HEK293 (cell line): ENCODE data around the gene ZNF121.

ENCODE experiments used
- FEZF1 ChIP-seq: fragments of 450-650 bp; formaldehyde crosslinking; IDR thresholded peaks from 2 replicates; pipeline ENCODE4 v1.5.1; 2016; ENCODE audit warnings: missing biosample characterization, missing genetic modification characterization
- GFI1B ChIP-seq: fragments of 450-650 bp; formaldehyde crosslinking; IDR thresholded peaks from 2 replicates; pipeline ENCODE4 v1.5.1; 2016; ENCODE audit warnings: missing biosample characterization, missing genetic modification characterization
- HOXC10 ChIP-seq: sonication (generic); formaldehyde crosslinking; IDR thresholded peaks from 2 replicates; pipeline ENCODE4 v1.8.1; 2023; ENCODE audit warnings: mild to moderate bottlenecking, missing genetic modification reagents
- IKZF3 ChIP-seq: fragments of 450-650 bp; IDR thresholded peaks from 2 replicates; pipeline ENCODE4 v1.5.0; 2018; ENCODE audit warnings: missing biosample characterization, mild to moderate bottlenecking, missing genetic modification characterization, moderate library complexity
- ZFP37 ChIP-seq: fragments of 450-650 bp; formaldehyde crosslinking; IDR thresholded peaks from 2 replicates; pipeline ENCODE4 v1.5.1; 2016; ENCODE audit warnings: missing biosample characterization, missing genetic modification characterization
- ZIC2 ChIP-seq: fragments of 450-650 bp; formaldehyde crosslinking; IDR thresholded peaks from 2 replicates; pipeline ENCODE4 v1.5.1; 2016; ENCODE audit warnings: missing biosample characterization, missing genetic modification characterization
- ZNF10 ChIP-seq: fragments of 450-650 bp; formaldehyde crosslinking; IDR thresholded peaks from 2 replicates; pipeline ENCODE4 v1.5.1; 2017; ENCODE audit warnings: missing biosample characterization, missing genetic modification characterization
- ZNF24 ChIP-seq: fragments of 450-650 bp; formaldehyde crosslinking; IDR thresholded peaks from 2 replicates; pipeline ENCODE4 v1.5.1; 2016; ENCODE audit warnings: missing biosample characterization, missing genetic modification characterization
- ZNF555 ChIP-seq: fragments of 450-650 bp; formaldehyde crosslinking; conservative IDR thresholded peaks from 2 replicates; pipeline ENCODE4 v1.5.1; 2017; ENCODE audit warnings: missing biosample characterization, mild to moderate bottlenecking, missing genetic modification characterization, inconsistent platforms
- ZNF571 ChIP-seq: fragments of 450-650 bp; formaldehyde crosslinking; IDR thresholded peaks from 2 replicates; pipeline ENCODE4 v1.5.0; 2017; ENCODE audit warnings: missing biosample characterization, missing genetic modification characterization
- ZNF707 ChIP-seq: fragments of 450-650 bp; formaldehyde crosslinking; IDR thresholded peaks from 2 replicates; pipeline ENCODE4 v1.5.1; 2016; ENCODE audit warnings: missing biosample characterization, missing genetic modification characterization
- ZNF768 ChIP-seq: fragments of 450-650 bp; formaldehyde crosslinking; IDR thresholded peaks from 2 replicates; pipeline ENCODE4 v1.5.1; 2018; ENCODE audit warnings: missing biosample characterization, mild to moderate bottlenecking, missing genetic modification characterization
- ZSCAN30 ChIP-seq: fragments of 450-650 bp; IDR thresholded peaks from 2 replicates; pipeline ENCODE4 v1.5.1; 2018; ENCODE audit warnings: missing biosample characterization, mild to moderate bottlenecking, missing genetic modification characterization, moderate library complexity
- TF ChIP-seq, protein P1 (sequence below): fragments of 450-650 bp; formaldehyde crosslinking; IDR thresholded peaks from 2 replicates; pipeline ENCODE4 v1.5.0; 2017; ENCODE audit warnings: missing biosample characterization, missing genetic modification characterization, borderline replicate concordance
- TF ChIP-seq, protein P2 (sequence below): fragments of 450-650 bp; formaldehyde crosslinking; IDR thresholded peaks from 2 replicates; pipeline ENCODE4 v1.5.1; 2016; ENCODE audit warnings: missing biosample characterization, missing genetic modification characterization
- TF ChIP-seq, protein P3 (sequence below): fragments of 450-650 bp; formaldehyde crosslinking; IDR thresholded peaks from 2 replicates; pipeline ENCODE4 v1.5.1; 2016; ENCODE audit warnings: missing biosample characterization, missing genetic modification characterization, borderline replicate concordance
- TF ChIP-seq, protein P4 (sequence below): fragments of 450-650 bp; formaldehyde crosslinking; IDR thresholded peaks from 2 replicates; pipeline ENCODE4 v1.5.1; 2016; ENCODE audit warnings: missing biosample characterization, missing genetic modification characterization, borderline replicate concordance
- TF ChIP-seq, protein P5 (sequence below): fragments of 450-650 bp; formaldehyde crosslinking; IDR thresholded peaks from 2 replicates; pipeline ENCODE4 v1.5.1; 2016; ENCODE audit warnings: missing biosample characterization, missing genetic modification characterization
- TF ChIP-seq, protein P6 (sequence below): fragments of 450-650 bp; formaldehyde crosslinking; IDR thresholded peaks from 2 replicates; pipeline ENCODE4 v1.5.1; 2016; ENCODE audit warnings: missing biosample characterization, missing genetic modification characterization
- TF ChIP-seq, protein P7 (sequence below): IDR thresholded peaks from 2 replicates; pipeline ENCODE4 v1.6.1; 2011; ENCODE audit warnings: mild to moderate bottlenecking, low read depth, low read length, borderline replicate concordance

ZNF121 gene

DNA sequence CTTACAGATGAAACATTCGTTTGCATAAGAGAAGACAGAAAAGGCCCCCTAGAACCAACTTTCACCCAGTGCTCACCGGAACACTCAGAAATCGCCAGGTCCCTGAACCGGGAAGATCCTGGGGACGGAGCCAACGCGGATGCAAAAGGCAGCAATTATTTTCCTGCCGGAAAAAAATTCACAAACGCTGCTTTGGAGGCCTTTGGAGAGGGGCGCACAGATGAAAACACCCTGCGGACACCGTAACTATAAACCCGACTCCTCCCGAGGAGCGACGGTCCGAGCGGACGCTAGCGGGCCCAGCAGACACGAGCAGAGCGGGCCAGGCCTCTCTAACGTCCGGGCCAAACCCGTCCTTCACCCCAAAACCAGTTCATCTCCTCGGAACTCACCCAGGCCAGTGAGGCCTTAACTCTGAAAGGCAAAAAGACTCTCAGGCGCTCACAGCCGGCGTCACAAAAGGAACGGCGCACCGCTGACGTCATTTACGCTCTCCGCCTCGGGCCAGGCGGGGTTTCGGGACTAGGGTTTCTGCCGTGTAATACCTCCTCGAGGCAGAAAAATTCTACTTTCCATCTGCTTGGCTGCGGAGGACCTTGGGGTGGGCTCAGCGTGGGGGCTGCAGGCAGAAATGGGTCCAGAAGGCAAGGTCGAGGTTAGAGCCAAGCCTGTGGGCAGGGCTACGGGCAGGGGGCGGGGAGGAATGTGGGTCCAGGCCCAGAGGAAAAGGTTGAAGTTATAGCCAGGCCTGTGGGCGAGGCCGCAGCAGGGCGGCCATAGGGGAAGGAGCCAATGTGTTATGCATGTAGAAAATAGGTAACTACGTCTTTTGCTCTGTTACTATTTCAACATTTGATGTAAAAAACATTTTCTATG is 45.9 kb downstream of the ZNF121 start, which contains the start of gene ZNF426 (continued):
- TF ChIP-seq ZNF707 (tag by site-specific recombination) (no peak), ZNF555 (tag by site-specific recombination) (no peak), ZNF10 (no peak), ZIC2 (tag by site-specific recombination) (peak; percentile 46), FEZF1 (tag by site-specific recombination) (peak; percentile 70), ZNF24 (tag by site-specific recombination) (peak; percentile 61; the same call in 1 of the 2 replicates), IKZF3 (tag by site-specific recombination) (no peak), GFI1B (tag by site-specific recombination) (no peak), ZSCAN30 (no peak), ZFP37 (tag by site-specific recombination) (no peak), ZNF571 (tag by site-specific recombination) (no peak), ZNF768 (tag by site-specific recombination) (no peak), HOXC10 (no peak)
- TF ChIP-seq, protein P1, sequence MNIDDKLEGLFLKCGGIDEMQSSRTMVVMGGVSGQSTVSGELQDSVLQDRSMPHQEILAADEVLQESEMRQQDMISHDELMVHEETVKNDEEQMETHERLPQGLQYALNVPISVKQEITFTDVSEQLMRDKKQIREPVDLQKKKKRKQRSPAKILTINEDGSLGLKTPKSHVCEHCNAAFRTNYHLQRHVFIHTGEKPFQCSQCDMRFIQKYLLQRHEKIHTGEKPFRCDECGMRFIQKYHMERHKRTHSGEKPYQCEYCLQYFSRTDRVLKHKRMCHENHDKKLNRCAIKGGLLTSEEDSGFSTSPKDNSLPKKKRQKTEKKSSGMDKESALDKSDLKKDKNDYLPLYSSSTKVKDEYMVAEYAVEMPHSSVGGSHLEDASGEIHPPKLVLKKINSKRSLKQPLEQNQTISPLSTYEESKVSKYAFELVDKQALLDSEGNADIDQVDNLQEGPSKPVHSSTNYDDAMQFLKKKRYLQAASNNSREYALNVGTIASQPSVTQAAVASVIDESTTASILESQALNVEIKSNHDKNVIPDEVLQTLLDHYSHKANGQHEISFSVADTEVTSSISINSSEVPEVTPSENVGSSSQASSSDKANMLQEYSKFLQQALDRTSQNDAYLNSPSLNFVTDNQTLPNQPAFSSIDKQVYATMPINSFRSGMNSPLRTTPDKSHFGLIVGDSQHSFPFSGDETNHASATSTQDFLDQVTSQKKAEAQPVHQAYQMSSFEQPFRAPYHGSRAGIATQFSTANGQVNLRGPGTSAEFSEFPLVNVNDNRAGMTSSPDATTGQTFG (tag by site-specific recombination) = no peak
- TF ChIP-seq, protein P2, sequence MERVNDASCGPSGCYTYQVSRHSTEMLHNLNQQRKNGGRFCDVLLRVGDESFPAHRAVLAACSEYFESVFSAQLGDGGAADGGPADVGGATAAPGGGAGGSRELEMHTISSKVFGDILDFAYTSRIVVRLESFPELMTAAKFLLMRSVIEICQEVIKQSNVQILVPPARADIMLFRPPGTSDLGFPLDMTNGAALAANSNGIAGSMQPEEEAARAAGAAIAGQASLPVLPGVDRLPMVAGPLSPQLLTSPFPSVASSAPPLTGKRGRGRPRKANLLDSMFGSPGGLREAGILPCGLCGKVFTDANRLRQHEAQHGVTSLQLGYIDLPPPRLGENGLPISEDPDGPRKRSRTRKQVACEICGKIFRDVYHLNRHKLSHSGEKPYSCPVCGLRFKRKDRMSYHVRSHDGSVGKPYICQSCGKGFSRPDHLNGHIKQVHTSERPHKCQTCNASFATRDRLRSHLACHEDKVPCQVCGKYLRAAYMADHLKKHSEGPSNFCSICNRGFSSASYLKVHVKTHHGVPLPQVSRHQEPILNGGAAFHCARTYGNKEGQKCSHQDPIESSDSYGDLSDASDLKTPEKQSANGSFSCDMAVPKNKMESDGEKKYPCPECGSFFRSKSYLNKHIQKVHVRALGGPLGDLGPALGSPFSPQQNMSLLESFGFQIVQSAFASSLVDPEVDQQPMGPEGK = peak; percentile 67; the same call in 1 of the 2 replicates
- TF ChIP-seq, protein P3, sequence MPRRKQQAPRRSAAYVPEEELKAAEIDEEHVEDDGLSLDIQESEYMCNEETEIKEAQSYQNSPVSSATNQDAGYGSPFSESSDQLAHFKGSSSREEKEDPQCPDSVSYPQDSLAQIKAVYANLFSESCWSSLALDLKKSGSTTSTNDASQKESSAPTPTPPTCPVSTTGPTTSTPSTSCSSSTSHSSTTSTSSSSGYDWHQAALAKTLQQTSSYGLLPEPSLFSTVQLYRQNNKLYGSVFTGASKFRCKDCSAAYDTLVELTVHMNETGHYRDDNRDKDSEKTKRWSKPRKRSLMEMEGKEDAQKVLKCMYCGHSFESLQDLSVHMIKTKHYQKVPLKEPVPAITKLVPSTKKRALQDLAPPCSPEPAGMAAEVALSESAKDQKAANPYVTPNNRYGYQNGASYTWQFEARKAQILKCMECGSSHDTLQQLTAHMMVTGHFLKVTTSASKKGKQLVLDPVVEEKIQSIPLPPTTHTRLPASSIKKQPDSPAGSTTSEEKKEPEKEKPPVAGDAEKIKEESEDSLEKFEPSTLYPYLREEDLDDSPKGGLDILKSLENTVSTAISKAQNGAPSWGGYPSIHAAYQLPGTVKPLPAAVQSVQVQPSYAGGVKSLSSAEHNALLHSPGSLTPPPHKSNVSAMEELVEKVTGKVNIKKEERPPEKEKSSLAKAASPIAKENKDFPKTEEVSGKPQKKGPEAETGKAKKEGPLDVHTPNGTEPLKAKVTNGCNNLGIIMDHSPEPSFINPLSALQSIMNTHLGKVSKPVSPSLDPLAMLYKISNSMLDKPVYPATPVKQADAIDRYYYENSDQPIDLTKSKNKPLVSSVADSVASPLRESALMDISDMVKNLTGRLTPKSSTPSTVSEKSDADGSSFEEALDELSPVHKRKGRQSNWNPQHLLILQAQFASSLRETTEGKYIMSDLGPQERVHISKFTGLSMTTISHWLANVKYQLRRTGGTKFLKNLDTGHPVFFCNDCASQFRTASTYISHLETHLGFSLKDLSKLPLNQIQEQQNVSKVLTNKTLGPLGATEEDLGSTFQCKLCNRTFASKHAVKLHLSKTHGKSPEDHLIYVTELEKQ (tag by site-specific recombination) = no peak
- TF ChIP-seq, protein P4, sequence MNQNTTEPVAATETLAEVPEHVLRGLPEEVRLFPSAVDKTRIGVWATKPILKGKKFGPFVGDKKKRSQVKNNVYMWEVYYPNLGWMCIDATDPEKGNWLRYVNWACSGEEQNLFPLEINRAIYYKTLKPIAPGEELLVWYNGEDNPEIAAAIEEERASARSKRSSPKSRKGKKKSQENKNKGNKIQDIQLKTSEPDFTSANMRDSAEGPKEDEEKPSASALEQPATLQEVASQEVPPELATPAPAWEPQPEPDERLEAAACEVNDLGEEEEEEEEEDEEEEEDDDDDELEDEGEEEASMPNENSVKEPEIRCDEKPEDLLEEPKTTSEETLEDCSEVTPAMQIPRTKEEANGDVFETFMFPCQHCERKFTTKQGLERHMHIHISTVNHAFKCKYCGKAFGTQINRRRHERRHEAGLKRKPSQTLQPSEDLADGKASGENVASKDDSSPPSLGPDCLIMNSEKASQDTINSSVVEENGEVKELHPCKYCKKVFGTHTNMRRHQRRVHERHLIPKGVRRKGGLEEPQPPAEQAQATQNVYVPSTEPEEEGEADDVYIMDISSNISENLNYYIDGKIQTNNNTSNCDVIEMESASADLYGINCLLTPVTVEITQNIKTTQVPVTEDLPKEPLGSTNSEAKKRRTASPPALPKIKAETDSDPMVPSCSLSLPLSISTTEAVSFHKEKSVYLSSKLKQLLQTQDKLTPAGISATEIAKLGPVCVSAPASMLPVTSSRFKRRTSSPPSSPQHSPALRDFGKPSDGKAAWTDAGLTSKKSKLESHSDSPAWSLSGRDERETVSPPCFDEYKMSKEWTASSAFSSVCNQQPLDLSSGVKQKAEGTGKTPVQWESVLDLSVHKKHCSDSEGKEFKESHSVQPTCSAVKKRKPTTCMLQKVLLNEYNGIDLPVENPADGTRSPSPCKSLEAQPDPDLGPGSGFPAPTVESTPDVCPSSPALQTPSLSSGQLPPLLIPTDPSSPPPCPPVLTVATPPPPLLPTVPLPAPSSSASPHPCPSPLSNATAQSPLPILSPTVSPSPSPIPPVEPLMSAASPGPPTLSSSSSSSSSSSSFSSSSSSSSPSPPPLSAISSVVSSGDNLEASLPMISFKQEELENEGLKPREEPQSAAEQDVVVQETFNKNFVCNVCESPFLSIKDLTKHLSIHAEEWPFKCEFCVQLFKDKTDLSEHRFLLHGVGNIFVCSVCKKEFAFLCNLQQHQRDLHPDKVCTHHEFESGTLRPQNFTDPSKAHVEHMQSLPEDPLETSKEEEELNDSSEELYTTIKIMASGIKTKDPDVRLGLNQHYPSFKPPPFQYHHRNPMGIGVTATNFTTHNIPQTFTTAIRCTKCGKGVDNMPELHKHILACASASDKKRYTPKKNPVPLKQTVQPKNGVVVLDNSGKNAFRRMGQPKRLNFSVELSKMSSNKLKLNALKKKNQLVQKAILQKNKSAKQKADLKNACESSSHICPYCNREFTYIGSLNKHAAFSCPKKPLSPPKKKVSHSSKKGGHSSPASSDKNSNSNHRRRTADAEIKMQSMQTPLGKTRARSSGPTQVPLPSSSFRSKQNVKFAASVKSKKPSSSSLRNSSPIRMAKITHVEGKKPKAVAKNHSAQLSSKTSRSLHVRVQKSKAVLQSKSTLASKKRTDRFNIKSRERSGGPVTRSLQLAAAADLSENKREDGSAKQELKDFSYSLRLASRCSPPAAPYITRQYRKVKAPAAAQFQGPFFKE (tag by site-specific recombination) = no peak
- TF ChIP-seq, protein P5, sequence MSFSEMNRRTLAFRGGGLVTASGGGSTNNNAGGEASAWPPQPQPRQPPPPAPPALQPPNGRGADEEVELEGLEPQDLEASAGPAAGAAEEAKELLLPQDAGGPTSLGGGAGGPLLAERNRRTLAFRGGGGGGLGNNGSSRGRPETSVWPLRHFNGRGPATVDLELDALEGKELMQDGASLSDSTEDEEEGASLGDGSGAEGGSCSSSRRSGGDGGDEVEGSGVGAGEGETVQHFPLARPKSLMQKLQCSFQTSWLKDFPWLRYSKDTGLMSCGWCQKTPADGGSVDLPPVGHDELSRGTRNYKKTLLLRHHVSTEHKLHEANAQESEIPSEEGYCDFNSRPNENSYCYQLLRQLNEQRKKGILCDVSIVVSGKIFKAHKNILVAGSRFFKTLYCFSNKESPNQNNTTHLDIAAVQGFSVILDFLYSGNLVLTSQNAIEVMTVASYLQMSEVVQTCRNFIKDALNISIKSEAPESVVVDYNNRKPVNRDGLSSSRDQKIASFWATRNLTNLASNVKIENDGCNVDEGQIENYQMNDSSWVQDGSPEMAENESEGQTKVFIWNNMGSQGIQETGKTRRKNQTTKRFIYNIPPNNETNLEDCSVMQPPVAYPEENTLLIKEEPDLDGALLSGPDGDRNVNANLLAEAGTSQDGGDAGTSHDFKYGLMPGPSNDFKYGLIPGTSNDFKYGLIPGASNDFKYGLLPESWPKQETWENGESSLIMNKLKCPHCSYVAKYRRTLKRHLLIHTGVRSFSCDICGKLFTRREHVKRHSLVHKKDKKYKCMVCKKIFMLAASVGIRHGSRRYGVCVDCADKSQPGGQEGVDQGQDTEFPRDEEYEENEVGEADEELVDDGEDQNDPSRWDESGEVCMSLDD = no peak; the same call in 1 of the 2 replicates
- TF ChIP-seq, protein P6, sequence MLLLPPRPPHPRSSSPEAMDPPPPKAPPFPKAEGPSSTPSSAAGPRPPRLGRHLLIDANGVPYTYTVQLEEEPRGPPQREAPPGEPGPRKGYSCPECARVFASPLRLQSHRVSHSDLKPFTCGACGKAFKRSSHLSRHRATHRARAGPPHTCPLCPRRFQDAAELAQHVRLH (tag by site-specific recombination) = no peak
- TF ChIP-seq, protein P7, sequence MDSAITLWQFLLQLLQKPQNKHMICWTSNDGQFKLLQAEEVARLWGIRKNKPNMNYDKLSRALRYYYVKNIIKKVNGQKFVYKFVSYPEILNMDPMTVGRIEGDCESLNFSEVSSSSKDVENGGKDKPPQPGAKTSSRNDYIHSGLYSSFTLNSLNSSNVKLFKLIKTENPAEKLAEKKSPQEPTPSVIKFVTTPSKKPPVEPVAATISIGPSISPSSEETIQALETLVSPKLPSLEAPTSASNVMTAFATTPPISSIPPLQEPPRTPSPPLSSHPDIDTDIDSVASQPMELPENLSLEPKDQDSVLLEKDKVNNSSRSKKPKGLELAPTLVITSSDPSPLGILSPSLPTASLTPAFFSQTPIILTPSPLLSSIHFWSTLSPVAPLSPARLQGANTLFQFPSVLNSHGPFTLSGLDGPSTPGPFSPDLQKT = no peak
